HUDEP-2 (cell line): ENCODE data around the gene TRIM56.
"Not testable (repeated sequence)": the region's sequence is repeated elsewhere in the genome, so short reads cannot be mapped to it uniquely, and the experiment has no call there.

ENCODE experiments used
- DNase-seq, 76 experiments: peaks; one replicate each; lab custom pipeline; 2025; ENCODE audit not compliant: unreplicated experiment in 76 of 76; lab: John Stamatoyannopoulos, UW

Gene TRIM56

GRCh38 chr7:101089876-101090275 is 4.6 kb downstream of the TRIM56 start:
- DNase-seq, result no peak

- DNase-seq, result not testable (repeated sequence)
Measured at GRCh38 chr7:101092266-101092905, 7.1 kb downstream of the TRIM56 start.

DNA sequence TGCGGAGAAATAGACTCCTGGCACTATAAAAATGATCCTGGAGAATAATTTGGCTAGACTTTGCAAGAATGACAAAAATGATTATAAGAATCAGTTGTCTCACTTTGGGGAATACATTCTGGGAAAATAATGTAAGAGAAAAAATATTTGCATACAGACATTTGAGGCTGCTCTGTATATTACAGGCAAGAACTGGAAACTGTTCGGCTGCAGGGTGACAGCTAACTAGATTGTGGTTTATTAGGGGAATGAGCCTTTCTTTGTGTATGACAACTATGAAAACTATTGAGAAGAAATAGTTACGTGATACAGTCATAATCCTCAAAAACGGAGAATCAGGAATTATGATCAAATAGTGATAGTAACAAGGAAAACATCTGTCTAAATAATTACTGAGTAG is 8.6 kb downstream of the TRIM56 start:
- no peak for DNase-seq

- DNase-seq, result no peak
Measured at GRCh38 chr7:101094376-101094775, 9.1 kb downstream of the TRIM56 start.

- DNase-seq, result peak in 48 of 76 experiments; percentile 4 to 73 (median 24)
Measured at GRCh38 chr7:101094791-101095375, 9.6 kb downstream of the TRIM56 start.

- DNase-seq, result no peak
Measured at GRCh38 chr7:101096331-101096956, 11.2 kb downstream of the TRIM56 start.

GRCh38 chr7:101096957-101097347 is 11.7 kb downstream of the TRIM56 start:
- DNase-seq, result no peak

DNA sequence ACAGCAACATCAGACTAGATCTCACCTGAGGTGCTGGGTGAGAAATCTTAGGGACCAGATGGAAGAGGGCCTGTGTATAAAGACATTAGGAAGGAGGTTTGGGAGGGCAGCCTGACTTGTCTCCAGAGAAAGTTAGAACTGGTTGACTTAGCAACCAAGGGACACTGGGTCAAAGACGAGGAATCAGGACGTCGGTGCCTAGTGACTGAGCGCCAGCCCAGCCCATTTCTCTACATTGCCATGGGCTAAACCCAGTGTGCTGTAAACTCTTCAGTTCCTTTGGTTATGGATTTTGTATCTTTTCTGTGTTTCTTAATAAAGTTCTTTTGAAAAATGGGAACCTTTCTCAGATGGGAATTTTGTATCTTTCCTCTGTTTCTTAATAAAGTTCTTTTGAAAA is 12.3 kb downstream of the TRIM56 start:
- no peak for DNase-seq

DNA sequence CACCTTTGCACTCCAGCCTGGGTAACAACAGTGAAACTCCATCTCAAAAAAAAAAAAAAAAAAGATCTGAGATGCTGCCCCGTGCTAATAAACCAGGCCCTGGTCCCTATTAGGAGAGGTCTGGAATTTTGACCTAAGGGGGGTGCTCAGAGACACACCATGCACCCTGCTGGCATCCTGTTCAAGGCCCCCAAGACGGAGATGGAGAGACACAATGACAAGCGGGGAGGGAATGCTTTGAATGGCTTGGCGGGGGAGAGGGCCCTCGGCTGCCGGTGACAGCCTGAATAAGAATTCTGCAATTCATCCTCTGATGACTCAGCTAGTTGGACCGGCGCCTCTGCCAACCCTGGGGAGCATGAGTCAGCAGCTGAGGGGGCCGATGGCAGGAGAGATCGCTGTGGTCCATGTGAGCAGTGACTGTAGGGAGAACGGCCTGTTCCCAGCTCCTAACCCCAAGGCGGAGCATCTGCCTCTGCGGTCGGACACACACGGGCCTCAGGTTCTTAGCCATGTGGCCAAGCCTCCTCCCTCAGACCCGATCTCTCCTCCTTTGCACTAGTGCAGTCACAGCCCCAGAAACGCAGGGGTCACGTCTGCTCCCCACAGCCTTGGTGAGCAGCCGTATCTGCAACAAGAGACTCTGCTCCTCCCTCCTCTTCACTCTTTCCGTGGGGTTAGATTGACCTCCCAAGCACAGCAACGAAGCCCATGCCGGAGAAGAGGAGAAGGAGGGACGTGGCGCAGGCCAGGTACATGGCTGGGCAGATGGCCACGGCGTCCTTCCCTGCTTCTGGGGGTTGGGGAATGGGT is 14.9 kb downstream of the TRIM56 start:
- peak in 75 of 76 experiments; percentile 5 to 96 (median 87) for DNase-seq

DNA sequence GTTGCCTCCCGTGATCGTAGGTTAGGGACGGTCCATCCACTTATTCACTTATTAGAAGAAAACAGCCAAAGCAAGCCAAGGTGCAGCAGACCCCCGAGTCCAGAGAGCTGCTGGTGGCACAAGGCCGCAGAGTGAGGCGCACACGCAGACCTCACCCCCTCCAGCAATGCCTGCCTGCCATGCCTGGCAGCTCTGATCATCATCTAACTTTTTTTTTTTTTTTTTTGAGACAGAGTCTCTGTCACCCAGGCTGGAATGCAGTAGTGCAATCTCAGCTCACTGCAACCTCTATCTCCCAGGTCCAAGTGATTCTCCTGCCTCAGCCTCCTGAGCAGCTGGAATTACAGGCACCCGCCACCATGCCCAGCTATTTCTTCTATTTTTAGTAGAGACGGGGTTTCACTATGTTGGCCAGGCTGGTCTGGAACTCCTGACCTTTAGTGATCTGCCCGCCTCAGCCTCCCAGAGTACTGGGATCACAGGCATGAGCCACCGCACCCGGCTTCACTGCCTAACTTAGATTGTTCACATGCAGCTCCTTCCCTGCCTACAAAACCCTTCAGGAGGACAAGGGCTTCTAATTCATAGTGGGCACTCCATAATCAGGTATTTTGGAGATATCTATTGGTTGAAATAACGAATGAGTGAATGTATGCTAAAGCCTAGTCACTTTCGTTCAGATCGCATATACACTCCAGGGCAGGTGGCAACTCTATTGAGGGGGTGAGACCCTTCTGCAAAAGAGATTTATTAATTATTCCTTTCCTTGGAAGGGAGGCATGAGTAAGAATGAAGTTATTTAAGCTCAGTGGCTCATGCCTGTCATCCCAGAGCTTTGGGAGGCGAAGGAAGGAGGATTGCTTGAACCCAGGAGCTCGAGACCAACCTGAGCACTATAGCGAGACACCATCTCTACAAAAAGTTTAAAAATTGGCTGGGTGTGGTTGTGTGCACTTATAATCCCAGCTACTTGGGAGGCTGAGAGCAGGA is 15.9 kb downstream of the TRIM56 start:
- no peak for DNase-seq

DNA sequence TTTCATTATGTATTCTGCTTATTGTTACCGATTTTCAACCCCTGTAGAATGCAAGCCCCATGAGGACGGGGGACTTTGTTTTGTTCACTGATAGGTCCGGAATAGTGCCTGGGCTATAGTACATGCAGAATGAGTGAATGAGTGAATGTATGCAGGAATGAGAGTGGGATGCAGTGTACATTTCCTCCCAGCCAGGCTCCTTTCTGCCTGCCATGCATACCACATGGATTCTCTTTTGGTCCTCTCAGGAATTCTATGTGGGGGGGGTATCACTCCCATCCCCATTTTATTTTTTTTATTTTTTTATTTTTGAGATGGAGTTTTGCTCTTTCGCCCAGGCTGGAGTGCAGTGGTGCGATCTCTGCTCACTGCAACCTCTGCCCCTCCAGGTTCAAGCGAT is 16.7 kb downstream of the TRIM56 start:
- DNase-seq, result no peak

DNA sequence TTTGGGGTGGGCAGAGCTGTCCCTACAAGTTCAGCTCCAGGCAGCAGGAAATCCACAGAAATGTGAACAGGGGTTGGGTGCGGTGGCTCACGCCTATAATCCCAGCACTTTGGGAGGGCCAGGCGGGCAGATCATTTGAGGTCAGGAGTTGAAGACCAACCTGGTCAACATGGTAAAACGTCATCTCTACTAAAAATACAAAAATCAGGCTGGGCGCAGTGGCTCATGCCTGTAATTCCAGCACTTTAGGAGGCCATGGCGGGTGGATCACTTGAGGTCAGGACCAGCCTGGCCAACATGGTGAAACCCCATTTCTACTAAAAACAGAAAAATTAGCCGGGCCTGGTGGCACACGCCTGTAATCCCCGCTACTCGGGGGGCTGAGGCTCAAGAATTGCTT is 18.4 kb downstream of the TRIM56 start:
- not testable (repeated sequence) for DNase-seq

GRCh38 chr7:101104193-101104713 is 19.0 kb downstream of the TRIM56 start:
- DNase-seq, result no peak

DNA sequence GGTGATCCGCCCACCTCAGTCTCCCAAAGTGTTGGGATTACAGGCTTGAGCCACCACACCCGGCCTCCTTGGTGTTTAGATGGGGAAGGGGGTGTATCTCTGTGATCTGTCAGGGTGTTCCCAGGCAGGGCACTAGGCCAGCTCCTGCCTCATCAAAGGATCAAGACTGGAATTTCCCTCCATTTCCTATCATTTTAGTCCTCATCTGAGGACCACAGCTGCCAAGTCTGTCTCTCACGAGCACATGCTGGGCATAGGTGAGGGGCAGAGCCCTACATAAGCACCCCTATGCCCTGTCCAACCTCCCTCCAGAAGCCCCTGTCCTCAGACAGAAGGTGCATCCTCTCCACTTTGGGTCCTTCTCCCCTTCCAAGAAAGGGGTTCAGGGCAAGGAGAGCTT is 19.5 kb downstream of the TRIM56 start:
- DNase-seq, result no peak

DNA sequence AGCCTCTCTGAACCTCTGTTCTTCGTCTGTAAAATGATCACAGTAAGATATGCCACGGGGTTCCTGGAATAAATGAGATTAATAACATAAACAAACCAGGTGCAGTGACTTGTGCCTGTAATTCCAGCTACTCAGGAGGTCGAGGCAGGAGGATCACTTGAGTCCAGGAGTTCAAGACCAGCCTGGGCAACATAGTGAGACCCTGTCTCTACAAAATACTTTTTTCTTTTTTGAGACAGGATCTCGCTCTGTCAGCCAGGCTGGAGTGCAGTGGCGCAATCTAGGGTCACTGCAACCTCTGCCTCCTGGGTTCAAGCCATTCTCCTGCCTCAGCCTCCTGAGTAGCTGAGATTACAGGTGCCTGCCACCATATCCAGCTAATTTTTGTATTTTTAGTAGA is 20.0 kb downstream of the TRIM56 start:
- not testable (repeated sequence) for DNase-seq

- DNase-seq, result no peak
Measured at GRCh38 chr7:101106386-101106785, 21.1 kb downstream of the TRIM56 start.

DNA sequence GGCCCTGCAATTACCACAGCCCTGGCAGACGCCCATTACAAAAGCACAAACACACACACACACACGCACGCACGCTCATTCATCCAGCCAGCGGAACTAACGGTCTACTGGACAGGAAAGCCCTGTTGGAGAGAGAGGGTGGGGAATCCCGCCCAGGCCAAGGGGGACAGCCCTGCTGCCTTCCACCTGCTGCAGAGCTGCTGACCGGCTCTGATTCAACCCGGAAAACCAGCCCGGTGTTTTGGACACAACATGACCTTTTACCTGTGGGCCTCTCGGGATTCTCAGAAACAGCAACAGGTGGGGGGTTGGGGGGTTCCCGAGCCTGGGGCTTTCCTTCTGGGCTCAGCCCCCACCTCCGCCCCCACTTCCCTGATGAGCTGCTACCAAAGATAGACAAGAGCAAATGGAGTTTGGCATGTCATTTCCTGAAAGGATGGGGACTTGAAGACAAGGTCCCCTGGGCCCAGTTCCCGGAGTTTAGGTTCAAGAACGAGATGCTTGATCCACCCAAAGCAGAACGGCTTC is 23.1 kb downstream of the TRIM56 start:
- DNase-seq, result no peak

GRCh38 chr7:101108961-101109360 is 23.7 kb downstream of the TRIM56 start:
- DNase-seq, result no peak

DNA sequence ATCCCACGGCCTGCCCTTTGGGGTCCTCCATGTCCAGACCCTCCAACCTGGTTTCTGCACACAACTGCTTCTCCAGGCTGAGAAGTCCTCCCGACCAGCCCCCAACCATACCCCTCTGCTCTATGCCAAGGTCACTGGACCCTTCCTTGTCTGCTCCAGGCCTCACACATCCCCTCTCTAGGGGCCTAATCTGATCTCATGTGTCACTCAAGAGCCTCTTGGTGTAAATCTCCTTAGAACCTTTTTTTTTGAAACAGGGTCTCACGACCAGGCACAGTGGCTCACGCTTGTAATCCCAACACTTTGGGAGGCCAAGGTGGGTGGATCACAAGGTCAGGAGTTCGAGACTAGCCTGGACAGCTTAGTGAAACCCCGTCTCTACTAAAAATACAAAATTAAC is 24.1 kb downstream of the TRIM56 start:
- DNase-seq, result no peak

DNA sequence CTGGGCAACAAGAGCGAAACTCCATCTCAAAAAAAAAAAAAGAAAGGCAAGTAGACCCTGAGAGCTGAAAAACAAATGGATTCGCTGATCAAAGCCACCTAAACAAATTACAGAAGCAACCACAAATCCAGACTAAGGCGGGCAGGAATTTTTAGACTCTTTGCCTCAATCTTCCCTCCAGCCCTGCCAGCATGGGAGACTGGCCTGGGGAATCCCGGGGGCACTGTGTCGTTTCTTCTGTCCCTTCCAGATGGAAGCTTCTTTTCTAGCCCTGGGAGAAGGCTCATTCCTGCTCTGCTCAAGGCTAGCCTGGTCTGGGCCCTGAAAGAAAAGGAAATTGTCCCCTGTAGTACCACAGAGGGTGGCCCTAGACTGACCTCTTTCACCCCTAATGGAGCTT is 26.0 kb downstream of the TRIM56 start:
- no peak for DNase-seq
